ENCODE measurements around the gene RCSD1. TPM values are rescaled to one million over a fixed set of nuclear protein-coding genes. Genes with fewer than 3 reads are reported as not detected.
A peak's percentile ranks its signal among the peaks of the same experiment; 100 is the strongest.

The RCSD1 gene
- total and polyA plus RNA-seq, 2 experiments from 2014 or later = 0.77 to 0.80 TPM

DNA sequence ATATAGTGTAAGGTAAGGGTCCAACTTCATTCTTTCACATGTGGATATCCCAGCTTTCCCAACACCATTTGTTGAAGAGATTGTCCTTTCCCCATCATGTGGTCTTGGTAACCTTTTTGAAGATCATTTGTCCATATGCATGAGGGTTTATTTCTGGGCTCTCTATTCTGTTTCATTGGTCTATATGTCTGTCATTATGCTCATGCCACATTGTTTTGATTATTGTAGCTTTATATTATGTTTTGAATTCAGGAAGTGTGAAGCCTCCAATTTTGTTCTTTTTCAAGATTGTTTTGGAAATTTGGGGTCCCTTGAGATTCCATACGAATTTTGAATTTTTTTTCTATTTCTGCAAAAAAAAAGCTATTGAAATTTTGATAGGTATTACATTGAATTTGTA lies 15.2 kb upstream of the RCSD1 start:
- WGBS (ENCODE audit: low lambda C conversion rate, missing lambda C conversion rate) = 79% methylated on average over 1 of the region's 1 CpG
- Histone ChIP-seq H4K20me1 (ENCODE audit: insufficient read depth, poor library complexity, severe bottlenecking) (no peaks in the 10 kb centered on the region), H2AFZ (no peak overlapping the region), H3K4me1 (ENCODE audit: insufficient read depth) (no peaks in the 10 kb centered on the region), H3K27ac (no peak overlapping the region), H3K9me3 (ENCODE audit: low read depth) (peaks cover 5% of the 10 kb centered on the region), H3K79me2 (no peaks in the 10 kb centered on the region), H3K4me3 (no peak overlapping the region), H3K36me3 (replicated peaks; ENCODE audit: insufficient read depth, low read depth) (no peaks in the 10 kb centered on the region), H3K27me3 (no peaks in the 10 kb centered on the region), H3K4me2 (no peak overlapping the region), H3K9me2 (replicated peaks; ENCODE audit: insufficient read depth) (no peaks in the 10 kb centered on the region)
- no peak for DNase-seq (ENCODE audit: low spot score)
- TF ChIP-seq, protein P1, sequence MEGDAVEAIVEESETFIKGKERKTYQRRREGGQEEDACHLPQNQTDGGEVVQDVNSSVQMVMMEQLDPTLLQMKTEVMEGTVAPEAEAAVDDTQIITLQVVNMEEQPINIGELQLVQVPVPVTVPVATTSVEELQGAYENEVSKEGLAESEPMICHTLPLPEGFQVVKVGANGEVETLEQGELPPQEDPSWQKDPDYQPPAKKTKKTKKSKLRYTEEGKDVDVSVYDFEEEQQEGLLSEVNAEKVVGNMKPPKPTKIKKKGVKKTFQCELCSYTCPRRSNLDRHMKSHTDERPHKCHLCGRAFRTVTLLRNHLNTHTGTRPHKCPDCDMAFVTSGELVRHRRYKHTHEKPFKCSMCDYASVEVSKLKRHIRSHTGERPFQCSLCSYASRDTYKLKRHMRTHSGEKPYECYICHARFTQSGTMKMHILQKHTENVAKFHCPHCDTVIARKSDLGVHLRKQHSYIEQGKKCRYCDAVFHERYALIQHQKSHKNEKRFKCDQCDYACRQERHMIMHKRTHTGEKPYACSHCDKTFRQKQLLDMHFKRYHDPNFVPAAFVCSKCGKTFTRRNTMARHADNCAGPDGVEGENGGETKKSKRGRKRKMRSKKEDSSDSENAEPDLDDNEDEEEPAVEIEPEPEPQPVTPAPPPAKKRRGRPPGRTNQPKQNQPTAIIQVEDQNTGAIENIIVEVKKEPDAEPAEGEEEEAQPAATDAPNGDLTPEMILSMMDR (IDR thresholded peaks at IDR 0.05; ENCODE audit: poor library complexity) = no peak
- TF ChIP-seq EZH2phosphoT487 (IDR thresholded peaks at IDR 0.05; ENCODE audit: low read depth, severe bottlenecking, unreplicated experiment) (no peak), EZH2 (IDR thresholded peaks at IDR 0.05; ENCODE audit: borderline replicate concordance) (no peak)

DNA sequence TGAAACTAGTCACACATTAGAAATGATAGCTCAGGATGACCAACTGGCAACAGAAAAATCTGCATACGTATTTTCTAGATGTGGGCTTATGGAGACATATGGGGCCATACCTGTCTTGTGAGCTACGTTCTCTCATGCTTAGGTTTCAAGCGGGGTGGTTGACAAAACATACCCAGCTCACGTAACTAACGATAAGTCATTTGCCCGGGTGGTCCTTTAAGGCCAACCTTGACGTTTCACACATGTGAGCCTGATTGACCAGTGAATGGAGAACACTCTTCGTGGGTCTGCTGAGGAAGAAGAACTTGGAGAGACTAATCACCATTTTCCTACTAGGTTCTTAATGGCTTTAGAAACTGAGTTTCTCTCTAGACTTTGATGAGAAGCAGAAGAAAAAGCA lies 13.5 kb upstream of the RCSD1 start:
- no peak overlapping the region for H3K4me2 ChIP-seq
- H3K4me3 ChIP-seq = no peak overlapping the region
- H3K9me3 ChIP-seq (ENCODE audit: low read depth) = peaks cover 5% of the 10 kb centered on the region
- H3K36me3 ChIP-seq (replicated peaks; ENCODE audit: insufficient read depth, low read depth) = no peaks in the 10 kb centered on the region
- no peaks in the 10 kb centered on the region for H3K4me1 ChIP-seq (ENCODE audit: insufficient read depth)
- H2AFZ ChIP-seq = no peak overlapping the region
- TF ChIP-seq EZH2phosphoT487 (IDR thresholded peaks at IDR 0.05; ENCODE audit: low read depth, severe bottlenecking, unreplicated experiment) = no peak
- no peak for TF ChIP-seq EZH2 (IDR thresholded peaks at IDR 0.05; ENCODE audit: borderline replicate concordance)
- TF ChIP-seq, protein P1 (IDR thresholded peaks at IDR 0.05; ENCODE audit: poor library complexity) = no peak
- no peaks in the 10 kb centered on the region for H3K9me2 ChIP-seq (replicated peaks; ENCODE audit: insufficient read depth)
- no peak overlapping the region for H3K27ac ChIP-seq
- no peaks in the 10 kb centered on the region for H3K27me3 ChIP-seq
- 84% methylated on average over 8 of the region's 8 CpGs for WGBS (ENCODE audit: low lambda C conversion rate, missing lambda C conversion rate)
- DNase-seq (ENCODE audit: low spot score) = no peak
- H3K79me2 ChIP-seq = no peaks in the 10 kb centered on the region
- H4K20me1 ChIP-seq (ENCODE audit: insufficient read depth, poor library complexity, severe bottlenecking) = no peaks in the 10 kb centered on the region

DNA sequence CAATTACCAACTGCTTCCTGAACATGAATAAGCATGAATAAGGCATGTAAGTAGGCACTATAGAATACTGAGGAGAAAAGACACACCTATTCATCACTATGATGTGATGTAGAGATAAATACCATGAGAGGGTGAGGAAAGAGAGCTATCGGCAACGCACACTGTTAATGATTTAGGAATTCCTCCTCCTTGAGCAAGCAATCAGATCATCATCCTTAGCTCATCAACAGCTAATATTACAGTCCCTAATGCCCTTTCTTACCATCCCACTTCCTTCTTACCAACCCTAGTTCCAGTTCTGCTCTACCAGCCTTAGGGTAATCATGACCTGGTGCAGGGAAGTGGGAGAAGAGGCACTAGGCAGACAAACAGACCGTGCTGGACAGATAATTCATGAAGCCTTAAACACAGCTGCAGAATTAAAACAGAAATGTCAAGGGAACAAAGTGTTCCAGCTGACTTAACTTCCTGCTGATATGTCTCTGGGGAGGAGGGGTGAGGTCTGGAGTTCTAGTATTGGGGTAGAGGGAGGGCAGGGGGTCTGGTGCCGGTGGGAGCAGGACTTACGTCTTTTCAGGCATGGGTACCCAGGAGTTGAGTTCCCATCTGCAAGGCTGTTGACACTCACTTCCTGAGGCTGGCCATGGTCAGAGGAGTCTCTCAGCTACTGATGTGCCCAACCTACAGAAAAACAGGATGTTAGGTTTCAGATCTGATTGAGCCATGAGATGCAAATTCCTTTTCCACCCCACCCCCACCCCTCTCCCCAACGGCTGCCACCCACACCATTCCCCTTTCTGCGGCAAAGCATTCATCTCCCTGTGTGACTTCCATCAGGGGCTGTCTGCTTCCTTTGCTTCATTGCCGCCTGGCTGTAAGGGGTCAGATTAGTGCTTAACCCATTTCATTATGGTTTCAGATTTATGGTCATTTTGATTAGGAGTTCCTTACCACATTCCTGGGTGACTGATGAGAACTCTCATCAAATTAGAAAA lies 12.6 kb upstream of the RCSD1 start:
- 37% methylated on average over 8 of the region's 8 CpGs for WGBS (ENCODE audit: low lambda C conversion rate, missing lambda C conversion rate)
- no peak for DNase-seq (ENCODE audit: low spot score)
- peak overlapping the region; percentile 19 for H2AFZ ChIP-seq

More for the DNA sequence above, 12.6 kb upstream of the RCSD1 start:
- TF ChIP-seq, protein P1 (IDR thresholded peaks at IDR 0.05; ENCODE audit: poor library complexity) = no peak
- TF ChIP-seq EZH2 (IDR thresholded peaks at IDR 0.05; ENCODE audit: borderline replicate concordance) (no peak), EZH2phosphoT487 (IDR thresholded peaks at IDR 0.05; ENCODE audit: low read depth, severe bottlenecking, unreplicated experiment) (no peak)
- no peaks in the 10 kb centered on the region for H3K27me3 ChIP-seq
- no peaks in the 10 kb centered on the region for H3K79me2 ChIP-seq
- H3K4me3 ChIP-seq = no peak overlapping the region
- no peaks in the 10 kb centered on the region for H3K36me3 ChIP-seq (replicated peaks; ENCODE audit: insufficient read depth, low read depth)
- peak overlapping the region; percentile 6 for H3K4me2 ChIP-seq
- peak overlapping the region; percentile 25 for H3K27ac ChIP-seq
- no peaks in the 10 kb centered on the region for H4K20me1 ChIP-seq (ENCODE audit: insufficient read depth, poor library complexity, severe bottlenecking)
- H3K4me1 ChIP-seq (ENCODE audit: insufficient read depth) = no peaks in the 10 kb centered on the region
- no peaks in the 10 kb centered on the region for H3K9me2 ChIP-seq (replicated peaks; ENCODE audit: insufficient read depth)
- H3K9me3 ChIP-seq (ENCODE audit: low read depth) = peaks cover 5% of the 10 kb centered on the region

Data from hepatocyte (in vitro differentiated cells).